SU-DHL-6 (cell line): ENCODE results near the gene HOXA13.

Experiments
- H2AFZ ChIP-seq: fragments of 200-600 bp; sonication (generic); 2 replicates; pipeline ENCODE4 v1.6.1; 2014; ENCODE audit warnings: low read depth, mild to moderate bottlenecking, moderate library complexity, mixed read lengths, antibody characterized with exemption, low read length; ENCODE audit not compliant: severe bottlenecking
- H3F3A ChIP-seq: fragments of 200-600 bp; shearing (Covaris generic); 2 replicates; pipeline ENCODE4 v1.6.0; 2016; ENCODE audit warnings: antibody characterized with exemption, mild to moderate bottlenecking; ENCODE audit not compliant: insufficient read depth
- H3K27ac ChIP-seq: fragments of 200-600 bp; sonication (generic); 2 replicates; pipeline ENCODE4 v1.5.1; 2016; ENCODE audit warnings: low read depth, mild to moderate bottlenecking, low read length, moderate library complexity, mixed read lengths
- H3K27me3 ChIP-seq: fragments of 200-600 bp; sonication (generic), shearing (Covaris generic); 2 replicates; pipeline ENCODE4 v1.6.0; 2014; ENCODE audit warnings: mild to moderate bottlenecking, low read length
- H3K36me3 ChIP-seq: fragments of 200-600 bp; sonication (generic); 2 replicates; pipeline ENCODE4 v1.6.1; 2014; ENCODE audit warnings: mild to moderate bottlenecking, low read length, mixed read lengths
- H3K4me2 ChIP-seq: fragments of 300-600, 200-600 bp; shearing (Covaris generic), sonication (generic); 2 replicates; pipeline ENCODE4 v1.6.0; 2014; ENCODE audit warnings: low read length, low read depth, mild to moderate bottlenecking; ENCODE audit not compliant: poor library complexity, severe bottlenecking
- H3K4me3 ChIP-seq: fragments of 200-600 bp; sonication (generic); 2 replicates; pipeline ENCODE4 v1.5.1; 2014; ENCODE audit warnings: antibody characterized with exemption, low read length, mild to moderate bottlenecking, mixed read lengths; ENCODE audit not compliant: insufficient read depth, poor library complexity, severe bottlenecking
- H3K79me2 ChIP-seq: fragments of 200-600 bp; sonication (generic); 2 replicates; pipeline ENCODE4 v1.6.1; 2014; ENCODE audit warnings: mild to moderate bottlenecking, low read length, moderate library complexity; ENCODE audit not compliant: insufficient read depth
- H3K9ac ChIP-seq: fragments of 200-600 bp; sonication (generic); 2 replicates; pipeline ENCODE4 v1.7.0; 2014; ENCODE audit warnings: mild to moderate bottlenecking, low read length
- H3K9me2 ChIP-seq: fragments of 200-600 bp; sonication (generic); replicated peaks from 2 replicates; pipeline ENCODE4 v1.6.1; 2014; ENCODE audit warnings: low read length; ENCODE audit not compliant: insufficient read depth
- H3K9me3 ChIP-seq: fragments of 200-600 bp; sonication (generic); 2 replicates; pipeline ENCODE4 v1.6.1; 2014; ENCODE audit warnings: low read length, mixed read lengths; ENCODE audit not compliant: insufficient read depth
- H4K20me1 ChIP-seq: fragments of 200-600 bp; sonication (generic); 2 replicates; pipeline ENCODE4 v1.6.1; 2014; ENCODE audit warnings: low read depth, mild to moderate bottlenecking, antibody characterized with exemption, low read length, moderate library complexity, mixed read lengths
- EZH2phosphoT487 ChIP-seq: fragments of 200-600 bp; sonication (generic), shearing (Covaris generic); conservative IDR thresholded peaks from 2 replicates; pipeline ENCODE4 v1.6.1; 2018; ENCODE audit warnings: mild to moderate bottlenecking, antibody characterized with exemption, low read length, moderate library complexity, mixed read lengths
- TF ChIP-seq, protein P1 (sequence below): fragments of 200-600 bp; sonication (generic); IDR thresholded peaks from one replicate; pipeline ENCODE4 v1.5.1; 2017; ENCODE audit warnings: antibody characterized with exemption, mild to moderate bottlenecking, low read length, moderate library complexity; ENCODE audit not compliant: insufficient read depth, poor library complexity, severe bottlenecking

Gene HOXA13

GRCh38 chr7:27211764-27212204, 11.9 kb upstream of the HOXA13 start:
- no peak for TF ChIP-seq EZH2phosphoT487
- TF ChIP-seq, protein P1, sequence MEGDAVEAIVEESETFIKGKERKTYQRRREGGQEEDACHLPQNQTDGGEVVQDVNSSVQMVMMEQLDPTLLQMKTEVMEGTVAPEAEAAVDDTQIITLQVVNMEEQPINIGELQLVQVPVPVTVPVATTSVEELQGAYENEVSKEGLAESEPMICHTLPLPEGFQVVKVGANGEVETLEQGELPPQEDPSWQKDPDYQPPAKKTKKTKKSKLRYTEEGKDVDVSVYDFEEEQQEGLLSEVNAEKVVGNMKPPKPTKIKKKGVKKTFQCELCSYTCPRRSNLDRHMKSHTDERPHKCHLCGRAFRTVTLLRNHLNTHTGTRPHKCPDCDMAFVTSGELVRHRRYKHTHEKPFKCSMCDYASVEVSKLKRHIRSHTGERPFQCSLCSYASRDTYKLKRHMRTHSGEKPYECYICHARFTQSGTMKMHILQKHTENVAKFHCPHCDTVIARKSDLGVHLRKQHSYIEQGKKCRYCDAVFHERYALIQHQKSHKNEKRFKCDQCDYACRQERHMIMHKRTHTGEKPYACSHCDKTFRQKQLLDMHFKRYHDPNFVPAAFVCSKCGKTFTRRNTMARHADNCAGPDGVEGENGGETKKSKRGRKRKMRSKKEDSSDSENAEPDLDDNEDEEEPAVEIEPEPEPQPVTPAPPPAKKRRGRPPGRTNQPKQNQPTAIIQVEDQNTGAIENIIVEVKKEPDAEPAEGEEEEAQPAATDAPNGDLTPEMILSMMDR: no peak
- H3F3A ChIP-seq: no peaks in the 10 kb centered on the region
- H3K4me3 ChIP-seq: no peak overlapping the region
- H3K79me2 ChIP-seq: no peaks in the 10 kb centered on the region
- no peak overlapping the region for H3K27ac ChIP-seq
- no peaks in the 10 kb centered on the region for H4K20me1 ChIP-seq
- H3K9me2 ChIP-seq: no peaks in the 10 kb centered on the region
- H3K4me2 ChIP-seq: no peak overlapping the region
- H3K27me3 ChIP-seq: no peaks in the 10 kb centered on the region
- H3K36me3 ChIP-seq: no peaks in the 10 kb centered on the region
- H3K9me3 ChIP-seq: no peaks in the 10 kb centered on the region
- no peak overlapping the region for H2AFZ ChIP-seq
- H3K9ac ChIP-seq: no peak overlapping the region

GRCh38 chr7:27211084-27211446, 11.2 kb upstream of the HOXA13 start:
- no peak overlapping the region for H2AFZ ChIP-seq
- no peaks in the 10 kb centered on the region for H3K79me2 ChIP-seq
- H3K27ac ChIP-seq: no peak overlapping the region
- no peak overlapping the region for H3K4me3 ChIP-seq
- no peaks in the 10 kb centered on the region for H4K20me1 ChIP-seq
- no peaks in the 10 kb centered on the region for H3K27me3 ChIP-seq
- no peaks in the 10 kb centered on the region for H3K9me3 ChIP-seq
- no peaks in the 10 kb centered on the region for H3K9me2 ChIP-seq
- H3F3A ChIP-seq: no peaks in the 10 kb centered on the region
- TF ChIP-seq, protein P1: no peak
- no peak for TF ChIP-seq EZH2phosphoT487
- no peaks in the 10 kb centered on the region for H3K36me3 ChIP-seq
- H3K4me2 ChIP-seq: no peak overlapping the region
- no peak overlapping the region for H3K9ac ChIP-seq

GRCh38 chr7:27210441-27211083, 10.7 kb upstream of the HOXA13 start:
- H2AFZ ChIP-seq: no peak overlapping the region
- no peaks in the 10 kb centered on the region for H4K20me1 ChIP-seq
- H3K27me3 ChIP-seq: no peaks in the 10 kb centered on the region
- H3K9me3 ChIP-seq: no peaks in the 10 kb centered on the region
- H3K9ac ChIP-seq: no peak overlapping the region
- H3K36me3 ChIP-seq: no peaks in the 10 kb centered on the region
- no peak for TF ChIP-seq EZH2phosphoT487
- TF ChIP-seq, protein P1: peak; percentile 33
- H3K4me2 ChIP-seq: no peak overlapping the region
- H3K27ac ChIP-seq: no peak overlapping the region
- H3K4me3 ChIP-seq: no peak overlapping the region
- no peaks in the 10 kb centered on the region for H3F3A ChIP-seq
- H3K9me2 ChIP-seq: no peaks in the 10 kb centered on the region
- H3K79me2 ChIP-seq: no peaks in the 10 kb centered on the region
